ENCODE data around the gene USP9X.
"Not testable (repeated sequence)": the region's sequence is repeated elsewhere in the genome, so short reads cannot be mapped to it uniquely, and the experiment has no call there.

Gene USP9X

DNA sequence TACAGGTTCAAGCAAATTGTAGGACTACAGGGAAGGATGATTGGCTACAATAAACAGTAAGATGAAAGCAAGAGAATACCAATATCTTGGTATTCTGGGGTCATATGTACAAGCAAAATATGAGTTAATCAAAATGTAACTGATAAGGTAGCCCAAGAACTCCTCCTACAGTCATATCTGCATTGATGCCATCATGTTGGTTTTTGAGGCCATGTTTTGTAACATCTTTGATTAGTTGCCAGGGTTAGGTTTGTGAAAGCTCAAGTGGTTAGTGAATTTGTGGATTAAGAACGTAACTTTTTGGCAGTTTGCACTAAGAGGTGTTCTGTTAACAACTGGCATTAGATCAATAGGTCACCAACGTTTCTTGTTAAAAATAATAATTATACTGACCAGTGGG is 59.6 kb downstream of the USP9X start:
- no peaks in the 10 kb centered on the region for H3K4me1 ChIP-seq
- H4K20me1 ChIP-seq = peaks cover 53% of the 10 kb centered on the region
- no peak for TF ChIP-seq Cebpa-rat (IDR thresholded peaks at IDR 0.05)
- H3K36me3 ChIP-seq = peaks cover 65% of the 10 kb centered on the region
- no peak overlapping the region for H3K9ac ChIP-seq
- H3K4me3 ChIP-seq = no peak overlapping the region
- H3K9me3 ChIP-seq = no peaks in the 10 kb centered on the region
- H3K27ac ChIP-seq = no peak overlapping the region
- no peak overlapping the region for H3K4me2 ChIP-seq
- 0 out of 2 replicates have a peak, but pooled peaks cover 4% of the 10 kb centered on the region for H3K27me3 ChIP-seq

GRCh38 chrX:41145920-41146608 is 60.8 kb downstream of the USP9X start:
- H3K36me3 ChIP-seq = peaks cover 69% of the 10 kb centered on the region
- TF ChIP-seq Cebpa-rat (IDR thresholded peaks at IDR 0.05) = no peak

GRCh38 chrX:41148553-41148952 is 63.3 kb downstream of the USP9X start:
- TF ChIP-seq Cebpa-rat (IDR thresholded peaks at IDR 0.05) = no peak
- no peaks in the 10 kb centered on the region for H3K9me3 ChIP-seq
- no peak overlapping the region for H3K4me2 ChIP-seq
- H3K4me3 ChIP-seq = no peak overlapping the region
- no peaks in the 10 kb centered on the region for H3K4me1 ChIP-seq
- peaks cover 24% of the 10 kb centered on the region; the same call in 1 of the 2 replicates for H4K20me1 ChIP-seq
- H3K9ac ChIP-seq = no peak overlapping the region
- H3K27me3 ChIP-seq = no peaks in the 10 kb centered on the region
- peaks cover 78% of the 10 kb centered on the region for H3K36me3 ChIP-seq
- H3K27ac ChIP-seq = no peak overlapping the region

More at GRCh38 chrX:41145920-41146608, 60.8 kb downstream of the USP9X start:
- Histone ChIP-seq H3K4me2 (no peak overlapping the region), H3K27ac (no peak overlapping the region), H4K20me1 (peaks cover 41% of the 10 kb centered on the region; the same call in 1 of the 2 replicates), H3K27me3 (0 out of 2 replicates have a peak, but pooled peaks cover 4% of the 10 kb centered on the region), H3K9me3 (no peaks in the 10 kb centered on the region), H3K9ac (no peak overlapping the region), H3K4me1 (no peaks in the 10 kb centered on the region), H3K4me3 (no peak overlapping the region)

- Histone ChIP-seq H3K4me1 (no peaks in the 10 kb centered on the region), H4K20me1 (peaks cover 17% of the 10 kb centered on the region; the same call in 1 of the 2 replicates), H3K4me2 (no peak overlapping the region), H3K27me3 (no peaks in the 10 kb centered on the region), H3K4me3 (no peak overlapping the region), H3K9ac (no peak overlapping the region), H3K27ac (no peak overlapping the region), H3K36me3 (peaks cover 78% of the 10 kb centered on the region), H3K9me3 (no peaks in the 10 kb centered on the region)
- TF ChIP-seq Cebpa-rat (IDR thresholded peaks at IDR 0.05) = no peak
Observed at GRCh38 chrX:41150043-41150442, 64.8 kb downstream of the USP9X start.

- H3K4me3 ChIP-seq, H3K4me1 ChIP-seq, H3K4me2 ChIP-seq, H3K27me3 ChIP-seq, H3K9ac ChIP-seq, H4K20me1 ChIP-seq, H3K9me3 ChIP-seq, H3K27ac ChIP-seq: not testable (repeated sequence)
- H3K36me3 ChIP-seq = peaks cover 77% of the 10 kb centered on the region
Observed at GRCh38 chrX:41151726-41152125, 66.5 kb downstream of the USP9X start.

- Histone ChIP-seq H3K27ac (no peak overlapping the region), H3K27me3 (no peaks in the 10 kb centered on the region), H3K9ac (no peak overlapping the region), H3K36me3 (peaks cover 82% of the 10 kb centered on the region), H4K20me1 (0 out of 2 replicates have a peak, but pooled peaks cover 9% of the 10 kb centered on the region), H3K4me3 (no peak overlapping the region), H3K4me2 (no peak overlapping the region), H3K4me1 (no peaks in the 10 kb centered on the region), H3K9me3 (no peaks in the 10 kb centered on the region)
- no peak for TF ChIP-seq Cebpa-rat (IDR thresholded peaks at IDR 0.05)
Observed at GRCh38 chrX:41152221-41152620, 67.0 kb downstream of the USP9X start.

- no peaks in the 10 kb centered on the region for H3K4me1 ChIP-seq
- no peak overlapping the region for H3K27ac ChIP-seq
- H3K9me3 ChIP-seq = no peaks in the 10 kb centered on the region
- H3K4me2 ChIP-seq = no peak overlapping the region
- H3K27me3 ChIP-seq = no peaks in the 10 kb centered on the region
- H4K20me1 ChIP-seq = 0 out of 2 replicates have a peak, but pooled peaks cover 11% of the 10 kb centered on the region
- no peak for TF ChIP-seq Cebpa-rat (IDR thresholded peaks at IDR 0.05)
- H3K4me3 ChIP-seq = no peak overlapping the region
- H3K36me3 ChIP-seq = peaks cover 76% of the 10 kb centered on the region
- no peak overlapping the region for H3K9ac ChIP-seq
Observed at GRCh38 chrX:41153448-41153847, 68.2 kb downstream of the USP9X start.

- 0 out of 2 replicates have a peak, but pooled peaks cover 11% of the 10 kb centered on the region for H4K20me1 ChIP-seq
- no peak overlapping the region for H3K4me3 ChIP-seq
- H3K9ac ChIP-seq = no peak overlapping the region
- H3K9me3 ChIP-seq = no peaks in the 10 kb centered on the region
- peaks cover 71% of the 10 kb centered on the region for H3K36me3 ChIP-seq
- H3K4me1 ChIP-seq = no peaks in the 10 kb centered on the region
- no peak overlapping the region for H3K4me2 ChIP-seq
- TF ChIP-seq Cebpa-rat (IDR thresholded peaks at IDR 0.05) = no peak
- H3K27me3 ChIP-seq = no peaks in the 10 kb centered on the region
- H3K27ac ChIP-seq = no peak overlapping the region
Observed at GRCh38 chrX:41153957-41154356, 68.7 kb downstream of the USP9X start.

GRCh38 chrX:41164449-41164848 is 79.2 kb downstream of the USP9X start:
- Histone ChIP-seq H3K4me2 (no peak overlapping the region), H3K27me3 (no peaks in the 10 kb centered on the region), H3K9ac (no peak overlapping the region), H4K20me1 (no peaks in the 10 kb centered on the region; the same call in 1 of the 2 replicates), H3K27ac (no peak overlapping the region), H3K9me3 (no peaks in the 10 kb centered on the region), H3K36me3 (peaks cover 61% of the 10 kb centered on the region), H3K4me1 (no peaks in the 10 kb centered on the region), H3K4me3 (no peak overlapping the region)
- no peak for TF ChIP-seq Cebpa-rat (IDR thresholded peaks at IDR 0.05)

GRCh38 chrX:41167888-41168287 is 82.6 kb downstream of the USP9X start:
- Histone ChIP-seq H3K9ac (no peak overlapping the region), H3K36me3 (peaks cover 78% of the 10 kb centered on the region), H3K27me3 (no peaks in the 10 kb centered on the region), H3K4me2 (no peak overlapping the region), H3K4me3 (no peak overlapping the region), H3K9me3 (no peaks in the 10 kb centered on the region), H3K27ac (no peak overlapping the region), H3K4me1 (no peaks in the 10 kb centered on the region), H4K20me1 (no peaks in the 10 kb centered on the region)
- no peak for TF ChIP-seq Cebpa-rat (IDR thresholded peaks at IDR 0.05)
